Stimulated activated CD4-positive, alpha-beta T cell treated with anti-CD3 and anti-CD28 coated beads, TNF-alpha, amount 100 ng/mL, for 24 hours (primary cell): ENCODE measurements around the gene BMPR1A.
"Not testable (repeated sequence)": the region's sequence is repeated elsewhere in the genome, so short reads cannot be mapped to it uniquely, and the experiment has no call there.

Experiments
- DNase-seq, 3 experiments: peaks; one replicate each; pipeline ENCODE4 v3.0.0-alpha.2; 2020; ENCODE audit warnings: low read depth in 3 of 3

Gene BMPR1A

GRCh38 chr10:86880971-86881370 is 124.6 kb downstream of the BMPR1A start:
- DNase-seq = no peak

- no peak for DNase-seq
These were observed 132.4 kb downstream of the BMPR1A start for GRCh38 chr10:86888585-86889381.

GRCh38 chr10:86889997-86890396 is 133.6 kb downstream of the BMPR1A start:
- DNase-seq = no peak

GRCh38 chr10:86898511-86898910 is 142.1 kb downstream of the BMPR1A start:
- DNase-seq = no peak

- DNase-seq = no peak
These were observed 142.7 kb downstream of the BMPR1A start for GRCh38 chr10:86899132-86899531.

GRCh38 chr10:86899670-86900276 is 143.4 kb downstream of the BMPR1A start:
- DNase-seq = peak in 1 of 3 experiments; percentile 20

GRCh38 chr10:86900955-86901354 is 144.5 kb downstream of the BMPR1A start:
- DNase-seq = no peak

GRCh38 chr10:86904600-86904999 is 148.2 kb downstream of the BMPR1A start:
- DNase-seq = no peak

GRCh38 chr10:86905429-86905828 is 149.0 kb downstream of the BMPR1A start:
- no peak for DNase-seq

GRCh38 chr10:86914734-86915133 is 158.3 kb downstream of the BMPR1A start:
- no peak for DNase-seq

- DNase-seq = no peak
These were observed 161.6 kb downstream of the BMPR1A start for GRCh38 chr10:86918022-86918471.

GRCh38 chr10:86922553-86922961 is 166.1 kb downstream of the BMPR1A start:
- DNase-seq = no peak

GRCh38 chr10:86929468-86930380 is 173.3 kb downstream of the BMPR1A start:
- no peak for DNase-seq

GRCh38 chr10:86931872-86932271 is 175.5 kb downstream of the BMPR1A start:
- no peak for DNase-seq

- DNase-seq = no peak
These were observed 176.3 kb downstream of the BMPR1A start for GRCh38 chr10:86932674-86933073.

- not testable (repeated sequence) for DNase-seq
These were observed 177.8 kb downstream of the BMPR1A start for GRCh38 chr10:86934162-86934711.

- DNase-seq = no peak
These were observed 180.5 kb downstream of the BMPR1A start for GRCh38 chr10:86936661-86937501.

GRCh38 chr10:86937502-86938154 is 181.2 kb downstream of the BMPR1A start:
- no peak for DNase-seq

- DNase-seq = no peak
These were observed 181.8 kb downstream of the BMPR1A start for GRCh38 chr10:86938260-86938659.

GRCh38 chr10:86940076-86940475 is 183.7 kb downstream of the BMPR1A start:
- DNase-seq = not testable (repeated sequence)
